ENCODE results near the gene PPP1R7. TPM values are rescaled to one million over a fixed set of nuclear protein-coding genes. Genes with fewer than 3 reads are reported as not detected.
"Not testable (repeated sequence)": the region's sequence is repeated elsewhere in the genome, so short reads cannot be mapped to it uniquely, and the experiment has no call there.

PPP1R7 gene, protein sequence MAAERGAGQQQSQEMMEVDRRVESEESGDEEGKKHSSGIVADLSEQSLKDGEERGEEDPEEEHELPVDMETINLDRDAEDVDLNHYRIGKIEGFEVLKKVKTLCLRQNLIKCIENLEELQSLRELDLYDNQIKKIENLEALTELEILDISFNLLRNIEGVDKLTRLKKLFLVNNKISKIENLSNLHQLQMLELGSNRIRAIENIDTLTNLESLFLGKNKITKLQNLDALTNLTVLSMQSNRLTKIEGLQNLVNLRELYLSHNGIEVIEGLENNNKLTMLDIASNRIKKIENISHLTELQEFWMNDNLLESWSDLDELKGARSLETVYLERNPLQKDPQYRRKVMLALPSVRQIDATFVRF
- polyA plus RNA-seq (ENCODE audit: low read depth in 6 of 6): 100 to 1,000 TPM in 5 of 6 donors, 10 to 100 TPM in 1; 96.4 to 130 (median 112) TPM

DNA sequence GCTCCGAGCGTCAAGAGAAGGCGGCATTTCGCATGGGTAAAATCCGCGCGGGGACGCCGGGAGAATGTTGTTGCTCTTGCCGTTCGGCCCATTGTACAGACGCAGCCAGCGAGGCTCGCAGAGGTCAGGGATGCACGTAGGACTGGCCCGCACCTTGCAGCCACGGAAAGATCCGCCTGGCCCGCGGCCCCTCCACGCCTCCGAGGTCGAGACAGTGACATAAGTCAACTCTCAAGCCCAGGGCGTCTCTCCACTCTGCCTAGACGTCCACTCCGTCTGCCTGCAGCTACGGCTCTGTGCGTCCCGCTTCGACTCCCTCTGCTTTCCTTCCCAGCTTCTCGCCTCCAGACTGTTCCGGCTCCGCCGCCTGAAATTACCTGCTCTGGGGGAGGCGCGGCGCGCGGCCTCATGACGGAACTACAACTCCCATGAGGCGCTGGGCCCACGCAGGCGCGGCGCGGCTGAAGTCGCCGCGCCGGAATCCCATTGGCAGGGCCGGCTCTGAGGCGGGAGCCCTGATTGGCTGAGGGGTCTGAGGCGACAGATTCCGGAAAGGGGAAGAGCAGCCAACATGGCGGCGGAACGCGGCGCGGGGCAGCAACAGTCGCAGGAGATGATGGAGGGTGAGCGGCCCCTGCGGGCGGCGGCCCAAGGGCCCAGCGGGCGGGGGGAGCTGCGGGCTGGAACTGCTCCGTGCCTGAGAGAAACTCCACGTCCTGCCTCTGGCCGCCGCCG, at the start of gene PPP1R7:
Gene PPP1R7 (plus strand): TSS at position 543 of the 735 bp plus-strand sequence. CDS start 29 bp downstream, at position 572.
- peak; percentile 94 for DNase-seq
- peaks cover 33 to 48% (median 36%) of the 10 kb centered on the region in 3 donors for H3K4me1 Mint-ChIP-seq
- H3K4me3 Mint-ChIP-seq: peak within 1 kb of the TSS; percentile 92 to 100 (median 99)
- no peaks in the 10 kb centered on the region for H3K27me3 Mint-ChIP-seq
- no peaks in the 10 kb centered on the region for H3K9me3 Mint-ChIP-seq
- no peaks in the 10 kb centered on the region for H3K36me3 Mint-ChIP-seq
- ATAC-seq (ENCODE audit: low read depth in 2 of 2): peak; percentile 83 to 84
- H3K27ac Mint-ChIP-seq: peak within 1 kb of the TSS; percentile 92 to 98 (median 96)

DNA sequence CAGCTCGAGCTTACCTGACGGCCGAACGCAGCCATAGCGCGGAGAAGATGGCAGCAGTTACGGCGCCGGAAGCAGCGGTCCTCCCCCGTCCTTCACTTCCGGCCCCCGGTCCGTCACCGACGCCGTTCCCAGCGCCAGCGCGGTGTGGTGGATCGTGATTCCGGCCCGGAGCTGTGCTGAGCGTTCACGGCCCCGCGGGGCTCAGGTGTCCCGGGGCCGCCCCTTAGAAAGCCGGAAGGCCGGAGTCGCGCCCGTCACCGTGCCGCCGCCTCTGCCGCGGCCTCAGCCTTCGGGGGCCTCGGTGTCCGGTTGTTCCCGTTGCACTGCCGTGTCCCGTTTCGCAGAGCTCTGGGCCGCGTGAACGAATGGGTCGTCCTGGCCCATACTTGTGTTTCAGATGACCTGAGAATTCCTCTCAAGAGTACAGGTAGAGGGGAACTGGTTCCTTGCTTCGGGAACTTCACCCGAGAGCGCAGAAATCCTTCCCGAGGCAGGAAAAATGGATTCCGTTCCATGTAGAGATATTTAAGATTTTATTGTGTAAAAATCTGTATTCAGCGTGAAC, 47.9 kb upstream of the PPP1R7 start, which contains the start of gene MTERF4:
Gene MTERF4 (minus strand): TSS at position 49 of the 565 bp plus-strand sequence. CDS start 14 bp downstream, at position 35.
- Mint-ChIP-seq H3K27ac (peak within 1 kb of the TSS; percentile 96 to 99 (median 98)), H3K4me1 (peaks cover 37 to 62% (median 51%) of the 10 kb centered on the region in 3 donors), H3K36me3 (peaks cover 4 to 13% of the 10 kb centered on the region in 2 donors), H3K27me3 (no peaks in the 10 kb centered on the region), H3K4me3 (peak within 1 kb of the TSS; percentile 93 to 99 (median 96)), H3K9me3 (no peaks in the 10 kb centered on the region)
- peak; percentile 90 for DNase-seq
- peak; percentile 92 to 97 for ATAC-seq (ENCODE audit: low read depth in 2 of 2)

DNA sequence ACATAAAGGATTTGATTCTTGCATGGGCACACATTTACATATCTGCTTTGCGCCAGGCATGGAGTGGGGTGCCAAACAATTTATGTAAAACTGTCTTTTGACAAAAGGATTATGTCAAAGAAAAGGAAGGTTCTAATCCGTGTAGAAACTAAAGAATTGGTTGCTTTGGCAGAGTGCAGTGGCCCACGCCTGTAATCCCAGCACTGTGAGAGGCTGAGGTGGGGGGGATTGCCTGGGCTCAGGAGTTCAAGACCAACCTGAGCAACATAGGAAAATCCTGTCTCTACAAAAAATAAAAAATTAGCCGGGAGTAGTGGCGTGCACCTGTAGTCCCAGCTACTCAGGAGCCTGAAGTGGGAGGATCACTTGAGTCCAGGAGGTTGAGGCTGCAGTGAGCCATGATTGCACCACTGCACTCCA, 47.1 kb upstream of the PPP1R7 start:
- H3K27me3 Mint-ChIP-seq: no peaks in the 10 kb centered on the region
- no peak for DNase-seq
- H3K9me3 Mint-ChIP-seq: no peaks in the 10 kb centered on the region
- H3K27ac Mint-ChIP-seq: peak overlapping the region; percentile 96 to 99 (median 98)
- peaks cover 36 to 62% (median 48%) of the 10 kb centered on the region in 3 donors for H3K4me1 Mint-ChIP-seq
- peak overlapping the region; percentile 93 to 99 (median 96) for H3K4me3 Mint-ChIP-seq
- peaks cover 0 to 8% of the 10 kb centered on the region in 2 donors for H3K36me3 Mint-ChIP-seq
- no peak for ATAC-seq (ENCODE audit: low read depth in 2 of 2)

DNA sequence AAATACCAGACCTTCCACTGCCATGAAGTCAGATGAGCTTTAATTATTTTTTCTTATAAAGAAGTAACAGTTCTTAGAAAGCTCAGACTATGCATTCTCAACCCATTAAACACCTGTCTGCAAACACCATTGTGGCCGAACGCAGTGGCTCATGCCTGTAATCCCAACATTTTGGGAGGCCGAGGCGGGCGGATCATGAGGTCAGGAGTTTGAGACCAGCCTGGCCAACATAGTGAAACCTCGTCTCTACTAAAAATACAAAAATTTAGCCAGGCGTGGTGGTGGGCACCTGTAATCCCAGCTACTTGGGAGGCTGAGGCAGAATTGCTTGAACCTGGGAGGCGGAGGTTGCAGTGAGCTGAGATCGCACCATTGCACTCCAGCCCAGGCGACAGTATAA, 45.7 kb upstream of the PPP1R7 start:
- not testable (repeated sequence) for H3K27ac Mint-ChIP-seq, H3K36me3 Mint-ChIP-seq
- peak overlapping the region in 3 of 8 donors; percentile 33 to 93 (median 84) for H3K4me3 Mint-ChIP-seq

DNA sequence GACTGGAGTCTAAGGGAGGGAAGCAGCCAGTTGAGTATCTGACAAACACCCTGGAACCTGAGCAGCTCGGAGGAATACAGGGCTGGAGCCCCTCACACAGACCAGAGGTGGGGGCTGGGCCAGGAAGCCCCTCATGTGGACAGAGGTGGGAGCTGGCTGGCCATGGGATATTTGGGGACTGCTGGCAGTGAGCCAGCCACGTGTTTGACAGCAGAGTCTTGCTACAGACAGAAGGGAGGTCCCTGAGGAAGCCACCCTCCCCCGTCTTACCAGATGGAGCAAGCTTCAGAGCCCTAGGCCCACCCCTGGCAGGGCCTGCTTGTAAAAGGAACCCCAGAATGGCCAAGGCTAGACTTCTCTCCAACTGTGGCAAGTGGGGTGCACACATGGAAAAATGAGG, 44.6 kb upstream of the PPP1R7 start:
- Mint-ChIP-seq H3K27me3 (no peaks in the 10 kb centered on the region), H3K36me3 (no peaks in the 10 kb centered on the region), H3K27ac (peak overlapping the region in 1 of 6 donors; percentile 62), H3K4me1 (peaks cover 35 to 61% (median 51%) of the 10 kb centered on the region in 3 donors), H3K9me3 (peaks cover 0 to 4% (median 0%) of the 10 kb centered on the region in 7 donors), H3K4me3 (no peak overlapping the region)
- DNase-seq (no peak), ATAC-seq (ENCODE audit: low read depth in 2 of 2) (no peak)

More for the DNA sequence above, 45.7 kb upstream of the PPP1R7 start:
- DNase-seq; H3K27me3 Mint-ChIP-seq; H3K9me3 Mint-ChIP-seq; ATAC-seq (ENCODE audit: low read depth in 2 of 2): not testable (repeated sequence)
- H3K4me1 Mint-ChIP-seq: peaks cover 33 to 61% (median 51%) of the 10 kb centered on the region in 3 donors

DNA sequence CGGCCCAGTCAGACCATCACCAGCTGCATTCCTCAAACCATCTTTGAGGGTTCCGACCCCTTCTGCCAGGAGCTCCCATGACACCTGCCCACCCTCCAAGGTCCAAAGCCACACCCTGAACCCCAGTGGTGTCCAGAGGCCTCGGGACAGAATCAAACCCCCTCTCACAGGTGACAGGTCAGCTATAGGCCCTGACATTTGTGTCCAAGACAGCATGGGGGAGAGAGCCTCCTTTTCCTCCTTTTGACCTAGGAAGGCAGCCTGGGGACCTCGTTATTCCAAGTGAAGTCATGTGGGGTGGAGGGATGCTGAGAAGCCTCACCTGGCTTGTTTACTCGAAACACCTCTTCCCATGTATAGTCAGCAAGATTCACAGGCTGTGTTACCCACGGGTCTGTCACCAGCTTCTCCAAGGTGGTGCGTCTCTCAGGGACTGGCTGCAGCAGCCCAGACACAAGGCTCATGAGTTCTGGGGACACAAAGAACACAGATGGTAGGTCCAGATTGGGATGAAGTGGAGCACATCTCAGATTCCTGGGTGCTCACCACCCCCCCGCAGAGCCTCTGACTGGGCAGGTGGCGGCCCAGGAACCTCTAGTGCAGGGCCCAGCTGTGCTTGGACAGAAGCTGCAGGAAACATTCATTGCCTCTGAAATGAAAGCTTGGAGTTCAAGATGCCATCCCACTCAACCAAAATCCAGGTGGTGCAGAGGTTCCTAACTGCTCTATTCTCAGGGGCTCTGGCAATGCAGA, 43.1 kb upstream of the PPP1R7 start:
- peak overlapping the region in 3 of 6 donors; percentile 32 to 97 (median 54) for H3K27ac Mint-ChIP-seq
- H3K4me1 Mint-ChIP-seq: peaks cover 42 to 66% (median 51%) of the 10 kb centered on the region in 3 donors
- DNase-seq: no peak
- ATAC-seq (ENCODE audit: low read depth in 2 of 2): no peak
- H3K27me3 Mint-ChIP-seq: no peaks in the 10 kb centered on the region
- H3K36me3 Mint-ChIP-seq: no peaks in the 10 kb centered on the region
- peak overlapping the region in 2 of 8 donors; percentile 6 to 33 for H3K4me3 Mint-ChIP-seq
- H3K9me3 Mint-ChIP-seq: peaks cover 0 to 4% (median 0%) of the 10 kb centered on the region in 7 donors

DNA sequence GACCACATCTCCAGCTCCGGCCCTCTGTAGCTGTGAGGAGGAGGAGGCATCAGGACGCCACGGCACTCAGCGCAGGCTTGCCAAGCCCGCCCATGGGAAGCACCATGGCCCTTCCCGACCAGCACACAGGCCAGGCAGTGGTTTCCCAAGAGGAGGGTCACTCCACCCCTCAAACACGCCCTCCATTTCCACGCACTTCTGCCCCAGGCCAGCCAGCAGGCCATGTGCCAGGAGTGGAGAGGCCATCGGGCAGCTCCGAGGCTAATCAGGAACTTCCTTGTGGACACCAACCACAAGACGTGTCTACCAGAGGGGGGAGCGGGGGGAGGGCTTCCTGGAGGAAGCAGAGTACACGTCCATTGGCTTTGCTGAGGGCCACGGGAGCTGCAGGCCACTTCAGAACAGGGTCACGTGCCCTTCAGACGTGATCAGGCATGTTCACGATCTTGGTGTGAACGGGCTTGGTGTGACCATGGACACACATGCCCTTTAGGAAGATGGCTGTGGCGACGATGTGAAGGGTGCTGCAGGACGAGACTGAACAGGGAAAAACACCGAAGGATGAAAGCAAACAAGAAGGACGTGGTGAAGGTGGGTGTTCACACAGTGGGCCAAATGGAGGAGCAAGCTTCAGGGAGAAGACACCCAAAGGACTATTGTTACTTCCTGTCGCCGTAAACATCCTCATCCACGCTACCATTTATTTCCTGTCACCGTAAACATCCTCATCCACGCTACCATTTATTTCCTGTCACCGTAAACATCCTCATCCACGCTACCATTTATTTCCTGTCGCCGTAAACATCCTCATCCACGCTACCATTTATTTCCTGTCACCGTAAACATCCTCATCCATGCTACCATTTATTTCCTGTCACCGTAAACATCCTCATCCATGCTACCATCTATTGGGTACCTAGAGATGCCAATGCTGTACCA, 41.7 kb upstream of the PPP1R7 start:
- peaks cover 38 to 56% (median 47%) of the 10 kb centered on the region in 3 donors for H3K4me1 Mint-ChIP-seq
- H3K4me3 Mint-ChIP-seq: peak overlapping the region; percentile 12 to 89 (median 70)
- no peak for ATAC-seq (ENCODE audit: low read depth in 2 of 2)
- H3K27ac Mint-ChIP-seq: peak overlapping the region; percentile 51 to 98 (median 96)
- DNase-seq: no peak
- H3K36me3 Mint-ChIP-seq: no peaks in the 10 kb centered on the region
- H3K9me3 Mint-ChIP-seq: peaks cover 0 to 4% (median 0%) of the 10 kb centered on the region in 7 donors
- H3K27me3 Mint-ChIP-seq: no peaks in the 10 kb centered on the region

DNA sequence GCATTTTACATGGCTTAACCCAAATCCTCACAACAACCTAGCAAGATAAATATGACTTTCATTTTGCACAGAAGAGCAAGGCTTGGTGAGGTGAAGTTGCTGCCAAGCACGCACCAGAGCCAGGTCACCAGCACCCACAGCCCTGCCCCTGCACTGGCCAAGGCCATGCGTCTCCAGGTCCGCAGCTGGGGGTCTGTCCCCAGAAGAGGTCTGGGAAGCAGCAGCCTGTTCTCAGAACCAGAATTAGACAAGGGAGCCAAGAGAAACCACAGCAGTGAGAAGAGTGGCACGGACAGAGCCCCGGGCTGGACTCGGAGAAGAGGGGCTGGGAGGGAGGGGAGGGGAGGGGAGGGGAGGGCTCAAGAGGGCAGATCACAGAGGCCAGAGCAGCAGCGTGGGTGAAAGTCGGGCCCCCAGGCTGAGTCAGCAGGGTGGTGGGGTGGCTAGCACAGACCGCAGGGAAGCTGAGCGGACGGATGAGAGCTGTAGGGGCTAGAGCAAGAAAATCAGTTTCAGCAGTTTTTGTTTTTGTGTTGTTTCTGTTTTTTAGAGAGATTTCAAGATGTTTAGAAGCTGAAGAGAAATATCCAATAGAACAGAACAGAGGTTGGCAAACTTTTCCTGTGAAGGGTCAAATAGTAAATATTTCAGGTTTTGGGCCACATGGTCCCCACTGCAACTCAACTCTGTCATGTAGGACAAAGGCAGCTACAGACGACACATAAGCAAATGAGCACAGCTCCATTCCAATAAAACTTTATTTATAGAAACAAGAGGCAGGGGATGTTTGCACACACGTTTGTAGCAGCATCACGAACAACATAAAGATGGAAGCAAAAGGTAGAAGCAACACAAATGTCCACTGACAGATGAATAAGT, 40.8 kb upstream of the PPP1R7 start:
- DNase-seq (no peak), ATAC-seq (ENCODE audit: low read depth in 2 of 2) (no peak)
- Mint-ChIP-seq H3K36me3 (peaks cover under 1 to 2% of the 10 kb centered on the region in 2 donors), H3K27ac (peak overlapping the region; percentile 88 to 98 (median 97)), H3K4me3 (peak overlapping the region in 7 of 8 donors; percentile 12 to 89 (median 69)), H3K9me3 (peaks cover 0 to 4% (median 0%) of the 10 kb centered on the region in 7 donors), H3K27me3 (no peaks in the 10 kb centered on the region), H3K4me1 (peaks cover 38 to 53% (median 47%) of the 10 kb centered on the region in 3 donors)

DNA sequence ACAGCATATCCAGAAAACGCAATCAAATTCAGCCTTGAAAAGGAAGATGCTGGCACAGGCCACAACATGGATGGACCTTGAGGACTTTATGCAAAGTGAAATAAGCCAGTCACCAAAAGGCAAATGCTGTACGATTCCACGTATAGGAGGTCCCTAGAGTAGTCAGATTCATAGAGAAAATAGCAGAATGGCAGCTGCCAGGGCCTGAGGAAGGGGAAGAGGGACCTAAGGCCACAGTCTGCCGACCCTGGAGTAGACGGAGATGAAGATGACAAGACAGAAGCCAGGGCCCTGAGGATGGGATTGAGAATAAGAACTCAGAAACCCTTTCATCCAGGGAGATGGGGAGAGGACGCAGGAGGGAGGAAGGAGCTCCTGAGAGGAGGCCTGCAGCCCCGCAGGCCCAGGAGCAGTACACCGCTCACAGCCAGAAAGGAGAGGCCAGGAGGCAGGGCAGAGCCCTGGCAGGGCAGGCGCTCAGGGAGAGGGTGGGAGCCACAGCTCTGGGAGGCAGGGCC, 40.1 kb upstream of the PPP1R7 start:
- ATAC-seq (ENCODE audit: low read depth in 2 of 2) (no peak), DNase-seq (no peak)
- Mint-ChIP-seq H3K4me3 (peak overlapping the region in 7 of 8 donors; percentile 30 to 83 (median 69)), H3K27me3 (no peaks in the 10 kb centered on the region), H3K9me3 (peaks cover 0 to 4% (median 0%) of the 10 kb centered on the region in 7 donors), H3K4me1 (peaks cover 38 to 53% (median 47%) of the 10 kb centered on the region in 3 donors), H3K36me3 (peaks cover 8 to 9% of the 10 kb centered on the region in 2 donors), H3K27ac (peak overlapping the region; percentile 92 to 98 (median 97))

DNA sequence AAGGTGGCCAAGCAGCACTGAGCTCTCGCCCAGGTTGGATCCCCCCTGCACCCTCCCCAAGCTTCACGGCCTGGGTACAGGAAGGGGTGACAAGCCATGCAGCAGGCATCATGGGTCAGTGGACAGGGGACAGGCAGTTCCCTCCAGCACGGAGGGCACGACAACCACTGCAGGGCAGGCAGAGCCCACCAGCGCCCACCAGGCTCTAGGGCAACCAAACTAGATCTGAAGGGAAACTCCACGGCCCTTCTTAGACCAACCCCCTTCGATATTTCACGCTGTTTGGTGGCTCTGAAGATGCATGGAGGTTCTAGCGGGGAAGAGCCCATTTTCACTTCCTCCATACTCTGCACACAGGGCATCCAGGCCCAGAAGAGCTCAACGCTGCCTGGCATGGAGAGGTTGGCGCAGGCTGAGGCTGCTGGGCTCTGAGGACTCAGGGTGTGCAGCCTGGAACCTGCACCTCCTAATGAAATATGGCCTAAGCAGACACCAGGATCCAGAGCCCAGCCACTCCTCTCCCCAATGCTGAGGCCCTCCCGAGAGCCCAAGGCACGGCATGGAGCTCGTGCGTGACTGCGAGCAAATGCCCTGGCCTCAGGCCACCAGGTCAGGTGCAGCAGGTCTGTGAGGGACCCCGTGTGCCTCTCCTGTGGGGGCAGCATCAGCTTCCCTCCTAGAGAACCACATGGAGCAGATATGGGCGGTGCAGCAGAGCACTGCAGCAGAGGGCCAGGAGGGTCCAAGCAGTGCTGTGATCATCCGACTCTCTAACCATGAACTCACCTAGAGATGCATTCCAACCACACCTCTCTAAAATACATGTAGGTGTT, 39.4 kb upstream of the PPP1R7 start:
- Mint-ChIP-seq H3K36me3 (peaks cover 10 to 14% of the 10 kb centered on the region in 2 donors), H3K27ac (peak overlapping the region; percentile 92 to 98 (median 97)), H3K27me3 (no peaks in the 10 kb centered on the region), H3K4me1 (peaks cover 38 to 53% (median 47%) of the 10 kb centered on the region in 3 donors), H3K4me3 (peak overlapping the region; percentile 6 to 83 (median 68)), H3K9me3 (peaks cover 0 to 4% (median 0%) of the 10 kb centered on the region in 7 donors)
- peak; percentile 87 to 93 for ATAC-seq (ENCODE audit: low read depth in 2 of 2)
- peak; percentile 70 for DNase-seq
